Skeletal muscle satellite cell (primary cell): ENCODE measurements around the gene CREBRF. TPM values are rescaled to one million over a fixed set of nuclear protein-coding genes. Genes with fewer than 3 reads are reported as not detected.
"Not testable (repeated sequence)": the region's sequence is repeated elsewhere in the genome, so short reads cannot be mapped to it uniquely, and the experiment has no call there.

Experiments used
- H3K27me3 ChIP-seq: 2 replicates; pipeline ENCODE4 v1.7.0; 2013; ENCODE audit warnings: low read length; ENCODE audit not compliant: control insufficient read depth, insufficient read depth
- H3K36me3 ChIP-seq: 2 replicates; pipeline ENCODE4 v1.7.0; 2013; ENCODE audit warnings: mild to moderate bottlenecking, control low read depth, low read length; ENCODE audit not compliant: insufficient read depth
- H3K4me1 ChIP-seq: 2 replicates; pipeline ENCODE4 v1.7.0; 2013; ENCODE audit warnings: low read length; ENCODE audit not compliant: control insufficient read depth, insufficient read depth
- H3K4me2 ChIP-seq: 2 replicates; pipeline ENCODE4 v1.7.0; 2013; ENCODE audit warnings: mild to moderate bottlenecking, low read length
- H3K4me3 ChIP-seq: 2 replicates; pipeline ENCODE4 v1.7.0; 2013; ENCODE audit warnings: low read length
- H3K9ac ChIP-seq: 2 replicates; pipeline ENCODE4 v1.7.0; 2013; ENCODE audit warnings: mild to moderate bottlenecking, low read depth, low read length, moderate library complexity
- H3K9me3 ChIP-seq: replicated peaks from 2 replicates; pipeline ENCODE4 v1.7.0; 2013; ENCODE audit warnings: mild to moderate bottlenecking, control low read depth, low read length
- total RNA-seq: library from RNA; depleted of rRNA; stranded (reverse); fragments of >200 nt; gene quantifications from 2 replicates; pipeline ENCODE4 v1.2.3, GENCODE V29; 2012; rRNA removed

CREBRF gene, protein sequence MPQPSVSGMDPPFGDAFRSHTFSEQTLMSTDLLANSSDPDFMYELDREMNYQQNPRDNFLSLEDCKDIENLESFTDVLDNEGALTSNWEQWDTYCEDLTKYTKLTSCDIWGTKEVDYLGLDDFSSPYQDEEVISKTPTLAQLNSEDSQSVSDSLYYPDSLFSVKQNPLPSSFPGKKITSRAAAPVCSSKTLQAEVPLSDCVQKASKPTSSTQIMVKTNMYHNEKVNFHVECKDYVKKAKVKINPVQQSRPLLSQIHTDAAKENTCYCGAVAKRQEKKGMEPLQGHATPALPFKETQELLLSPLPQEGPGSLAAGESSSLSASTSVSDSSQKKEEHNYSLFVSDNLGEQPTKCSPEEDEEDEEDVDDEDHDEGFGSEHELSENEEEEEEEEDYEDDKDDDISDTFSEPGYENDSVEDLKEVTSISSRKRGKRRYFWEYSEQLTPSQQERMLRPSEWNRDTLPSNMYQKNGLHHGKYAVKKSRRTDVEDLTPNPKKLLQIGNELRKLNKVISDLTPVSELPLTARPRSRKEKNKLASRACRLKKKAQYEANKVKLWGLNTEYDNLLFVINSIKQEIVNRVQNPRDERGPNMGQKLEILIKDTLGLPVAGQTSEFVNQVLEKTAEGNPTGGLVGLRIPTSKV
- total RNA-seq, result 6.1 and 8.1 TPM in 2 replicates

DNA sequence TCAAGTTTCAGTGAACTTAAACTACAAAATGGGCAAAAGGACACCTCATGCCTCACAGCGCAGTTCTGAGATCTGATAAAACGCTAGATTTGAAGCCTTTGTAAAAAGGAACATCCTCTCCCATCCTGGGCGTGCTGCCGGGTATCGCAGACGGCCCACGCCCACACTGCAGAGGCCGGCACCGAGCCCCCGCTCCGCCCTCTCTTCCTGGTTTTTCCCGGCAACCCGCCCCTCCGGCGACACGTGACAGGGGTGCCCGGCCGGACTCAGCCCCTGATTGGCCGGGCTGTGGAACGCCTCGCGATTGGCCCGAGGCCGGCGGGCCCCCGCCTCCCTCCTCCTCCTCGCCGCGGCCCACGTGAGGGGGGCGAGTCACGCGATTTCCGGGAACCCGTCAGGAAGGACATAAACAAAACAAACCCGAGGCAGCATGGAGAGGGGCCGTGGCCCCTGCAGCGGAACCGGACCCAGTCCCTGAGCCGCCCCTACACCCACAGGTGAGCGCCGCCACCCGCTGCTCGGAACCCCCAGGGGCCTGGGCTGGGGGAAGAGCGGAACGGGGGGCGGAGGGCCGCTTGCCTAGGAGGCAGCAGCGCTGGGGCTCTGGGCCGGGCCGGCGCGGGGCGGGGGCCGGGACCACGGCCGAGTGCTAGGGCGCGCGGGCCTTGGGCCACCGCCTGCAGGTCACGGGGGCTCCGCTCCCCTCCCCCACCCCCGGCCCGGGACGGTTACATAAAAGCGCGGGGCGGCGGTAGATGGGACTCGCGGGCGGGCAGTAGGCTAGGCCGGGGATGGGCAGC, at the start of gene CREBRF:
Gene CREBRF (plus strand): TSS at position 370 of the 800 bp plus-strand sequence. CDS start 24,424 bp downstream, outside the sequence.
- Histone ChIP-seq H3K4me3 (peak within 1 kb of the TSS; percentile 92), H3K36me3 (peaks cover 5% of the 10 kb centered on the region), H3K27me3 (no peaks in the 10 kb centered on the region), H3K9ac (peak within 1 kb of the TSS; percentile 96), H3K9me3 (no peaks in the 10 kb centered on the region), H3K4me1 (peaks cover 37% of the 10 kb centered on the region), H3K4me2 (peak within 1 kb of the TSS; percentile 96)

DNA sequence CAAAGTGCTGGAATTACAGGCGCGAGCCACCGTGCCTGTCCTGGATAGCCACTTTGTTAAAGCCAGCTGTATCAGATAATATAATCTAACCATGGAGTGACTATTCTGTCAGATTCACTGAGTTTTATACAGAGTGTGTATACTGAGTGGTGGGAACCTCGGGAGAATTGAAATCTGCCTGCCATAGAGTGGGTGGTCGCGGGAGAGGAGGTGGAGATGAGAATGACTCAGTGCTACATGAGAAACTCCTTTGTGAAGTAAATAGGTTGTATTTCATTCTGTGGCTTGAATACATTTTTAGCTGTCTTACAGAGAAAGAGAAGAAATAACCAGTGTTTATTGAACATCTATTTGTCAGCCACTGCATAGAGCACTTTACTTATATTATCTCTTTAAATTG, 46.1 kb upstream of the CREBRF start:
- H3K4me2 ChIP-seq, result no peak overlapping the region
- no peaks in the 10 kb centered on the region for H3K27me3 ChIP-seq
- H3K9ac ChIP-seq, result no peak overlapping the region
- H3K4me3 ChIP-seq, result no peak overlapping the region
- H3K4me1 ChIP-seq, result no peaks in the 10 kb centered on the region
- H3K36me3 ChIP-seq, result no peaks in the 10 kb centered on the region
- no peaks in the 10 kb centered on the region for H3K9me3 ChIP-seq

DNA sequence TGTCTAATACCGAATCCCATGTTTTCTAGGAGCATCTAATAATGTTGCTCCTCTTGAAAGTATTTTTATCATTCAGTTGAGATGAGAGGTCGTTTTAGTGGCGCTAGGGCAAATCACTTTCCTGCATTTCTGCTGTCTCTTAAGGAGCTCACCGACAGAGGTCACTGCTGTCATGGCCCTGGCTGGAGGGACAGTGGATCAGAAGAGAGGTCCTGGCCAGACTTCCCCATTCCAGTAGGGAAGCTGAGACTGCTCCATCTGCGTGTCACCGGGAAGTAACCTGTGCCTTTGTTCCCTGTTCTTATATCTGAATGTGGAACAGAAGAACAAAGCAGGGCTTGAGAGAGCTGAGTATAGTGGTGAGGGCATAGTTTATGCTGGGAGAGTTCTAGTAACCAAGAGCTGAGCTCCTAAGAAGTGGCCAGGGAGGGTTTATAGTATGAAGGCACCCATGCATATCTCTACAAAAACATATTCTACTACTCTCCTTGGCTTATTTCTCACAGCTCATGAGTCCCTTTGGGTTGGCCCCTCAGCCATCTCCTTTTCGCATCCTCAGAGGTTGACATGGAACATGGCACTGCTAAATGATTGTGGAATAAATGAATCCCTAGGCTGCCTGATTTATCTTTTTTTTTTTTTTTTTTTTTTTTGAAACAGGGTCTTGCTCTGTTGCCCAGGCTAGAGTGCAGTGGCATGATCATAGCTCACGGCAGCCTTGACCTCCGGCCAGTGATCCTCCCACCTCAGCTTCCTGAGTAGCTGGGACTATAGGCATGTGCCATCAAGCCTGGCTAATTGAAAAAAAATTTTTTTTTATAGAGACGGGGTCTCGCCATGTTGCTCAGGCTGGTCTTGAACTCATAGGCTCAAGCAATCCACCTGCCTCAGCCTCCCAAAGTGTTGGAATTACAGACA, 45.3 kb upstream of the CREBRF start:
- Histone ChIP-seq H3K4me3 (no peak overlapping the region), H3K4me2 (no peak overlapping the region), H3K36me3 (no peaks in the 10 kb centered on the region), H3K4me1 (peaks cover 1% of the 10 kb centered on the region), H3K27me3 (no peaks in the 10 kb centered on the region), H3K9me3 (no peaks in the 10 kb centered on the region), H3K9ac (no peak overlapping the region)

DNA sequence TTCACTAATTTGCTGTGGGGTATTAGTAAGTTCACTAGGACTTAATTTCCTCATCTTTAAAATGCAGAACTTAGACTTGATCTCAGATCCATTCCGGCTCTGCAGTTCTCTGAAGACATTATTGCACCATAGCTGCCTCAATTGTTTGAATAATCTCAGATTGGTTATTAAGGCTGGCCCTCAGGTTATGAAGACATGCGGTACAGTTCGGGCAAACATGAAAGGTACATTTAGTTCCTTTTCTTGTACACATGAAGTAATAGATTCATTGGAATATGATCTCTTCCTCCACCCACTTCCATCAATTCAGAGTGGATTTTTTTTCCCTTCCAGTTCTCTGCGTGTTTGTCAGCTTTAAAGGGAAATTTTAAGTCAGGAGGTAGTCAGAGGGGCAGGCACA, 44.6 kb upstream of the CREBRF start:
- Histone ChIP-seq H3K27me3 (no peaks in the 10 kb centered on the region), H3K4me1 (peaks cover 9% of the 10 kb centered on the region), H3K4me2 (no peak overlapping the region), H3K9ac (no peak overlapping the region), H3K4me3 (no peak overlapping the region), H3K36me3 (no peaks in the 10 kb centered on the region), H3K9me3 (no peaks in the 10 kb centered on the region)

DNA sequence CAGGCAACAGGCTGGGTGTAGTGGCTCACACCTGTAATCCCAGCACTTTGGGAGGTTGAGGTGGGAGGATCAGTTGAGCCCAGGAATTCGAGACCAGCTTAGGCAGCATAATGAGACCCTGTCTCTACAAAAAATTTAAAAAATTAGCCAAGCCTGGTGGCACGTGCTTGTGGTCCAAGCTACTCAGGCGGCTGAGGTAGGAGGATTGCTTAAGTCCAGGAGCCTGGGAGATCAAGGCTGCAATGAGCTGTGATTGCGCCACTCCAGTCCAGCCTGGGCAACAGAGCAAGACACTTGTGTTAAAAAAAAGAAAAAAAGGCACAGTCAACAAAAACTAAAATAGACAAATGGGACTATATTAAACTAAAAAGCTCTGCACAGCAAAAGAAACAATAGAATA, 43.3 kb upstream of the CREBRF start:
- H3K9ac ChIP-seq, result no peak overlapping the region
- H3K27me3 ChIP-seq, result no peaks in the 10 kb centered on the region
- H3K4me3 ChIP-seq, result no peak overlapping the region
- H3K4me1 ChIP-seq, result peaks cover 14% of the 10 kb centered on the region
- H3K4me2 ChIP-seq, result no peak overlapping the region
- no peaks in the 10 kb centered on the region for H3K36me3 ChIP-seq
- H3K9me3 ChIP-seq, result no peaks in the 10 kb centered on the region

DNA sequence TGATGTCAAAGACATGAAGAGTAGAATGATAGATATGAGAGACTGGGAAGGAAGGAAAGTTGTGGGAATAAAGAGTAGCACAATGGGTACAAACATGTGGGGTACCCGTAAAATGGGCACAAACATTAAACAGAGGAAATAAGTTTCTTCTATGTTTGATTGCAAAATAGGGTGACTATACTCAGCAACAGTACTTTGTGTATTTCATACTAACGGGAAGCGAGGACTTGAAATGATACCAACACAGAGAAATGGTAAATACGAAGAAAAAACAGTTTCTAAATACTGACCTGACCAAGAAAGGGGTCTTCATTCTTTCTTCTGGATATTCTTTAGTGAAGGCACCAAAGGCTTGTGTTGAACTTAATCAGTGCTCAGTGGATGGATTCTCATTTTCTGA, 41.5 kb upstream of the CREBRF start:
- no peaks in the 10 kb centered on the region for H3K9me3 ChIP-seq
- H3K36me3 ChIP-seq, result no peaks in the 10 kb centered on the region
- H3K9ac ChIP-seq, result no peak overlapping the region
- H3K4me1 ChIP-seq, result peaks cover 14% of the 10 kb centered on the region
- no peaks in the 10 kb centered on the region for H3K27me3 ChIP-seq
- no peak overlapping the region for H3K4me2 ChIP-seq
- H3K4me3 ChIP-seq, result no peak overlapping the region

DNA sequence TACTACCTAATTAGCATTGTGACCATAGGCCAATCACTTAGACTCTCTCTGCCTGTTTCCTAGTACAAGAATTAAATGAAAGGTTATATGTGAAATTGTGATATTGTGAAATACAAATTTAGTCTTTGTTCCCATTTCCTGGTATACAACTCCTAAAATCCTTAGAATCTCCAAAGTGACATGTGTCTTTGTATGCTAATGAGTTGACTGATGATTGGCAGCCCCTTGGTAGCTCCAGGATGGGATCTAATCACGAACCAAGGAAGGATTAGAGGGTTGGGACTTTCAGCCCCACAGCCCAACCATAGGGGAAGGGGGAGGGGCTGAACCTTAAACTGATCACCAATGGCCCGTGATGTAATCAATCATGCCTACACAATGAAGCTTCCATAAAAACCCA, 41.0 kb upstream of the CREBRF start:
- H3K4me3 ChIP-seq, result no peak overlapping the region
- peaks cover under 1% of the 10 kb centered on the region for H3K36me3 ChIP-seq
- H3K9me3 ChIP-seq, result no peaks in the 10 kb centered on the region
- no peaks in the 10 kb centered on the region for H3K27me3 ChIP-seq
- H3K4me2 ChIP-seq, result no peak overlapping the region
- H3K9ac ChIP-seq, result no peak overlapping the region
- H3K4me1 ChIP-seq, result peaks cover 14% of the 10 kb centered on the region

DNA sequence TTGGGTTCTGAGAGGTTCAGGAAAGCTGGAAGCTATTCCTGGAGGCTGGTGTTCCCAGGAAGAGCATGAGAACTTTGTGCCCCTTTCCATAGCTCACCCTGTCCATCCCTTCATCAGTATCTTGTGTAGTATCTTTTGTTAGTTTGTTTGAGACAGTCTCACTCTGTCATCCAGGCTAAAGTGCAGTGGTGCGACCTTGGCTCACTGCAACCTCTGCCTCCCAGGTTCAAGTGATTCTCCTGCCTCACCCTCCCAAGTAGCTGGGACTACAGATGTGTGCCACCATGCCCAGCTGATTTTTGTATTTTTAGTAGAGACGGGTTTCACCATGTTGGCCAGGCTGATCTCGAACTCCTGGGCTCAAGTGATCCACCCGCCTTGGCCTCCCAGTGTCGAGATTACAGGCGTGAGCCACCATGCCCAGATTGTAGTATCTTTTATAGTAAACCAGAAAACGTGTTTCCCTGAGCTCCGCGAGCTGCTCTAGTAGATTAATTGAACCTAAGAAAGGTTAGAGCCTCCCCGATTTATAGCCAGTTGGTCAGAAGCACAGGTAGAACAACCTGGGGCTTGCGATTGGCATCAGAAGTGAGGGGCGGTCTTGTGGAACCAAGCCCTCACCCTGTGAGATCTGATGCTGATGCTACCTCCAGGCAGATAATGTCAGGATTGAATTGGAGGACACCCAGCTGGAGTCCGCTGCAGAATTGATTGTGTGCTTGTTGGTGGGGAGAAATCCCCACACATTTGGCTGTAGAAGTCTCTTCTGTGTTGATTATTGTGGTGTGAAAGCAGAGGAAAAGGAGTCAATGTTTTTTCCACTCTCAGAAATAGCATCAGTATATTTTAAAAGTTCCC, 40.3 kb upstream of the CREBRF start:
- H3K9me3 ChIP-seq, result no peaks in the 10 kb centered on the region
- no peaks in the 10 kb centered on the region for H3K27me3 ChIP-seq
- no peak overlapping the region for H3K4me3 ChIP-seq
- peaks cover 14% of the 10 kb centered on the region for H3K4me1 ChIP-seq
- H3K9ac ChIP-seq, result peak overlapping the region; percentile 4
- H3K4me2 ChIP-seq, result peak overlapping the region; percentile 30
- peaks cover 7% of the 10 kb centered on the region for H3K36me3 ChIP-seq

DNA sequence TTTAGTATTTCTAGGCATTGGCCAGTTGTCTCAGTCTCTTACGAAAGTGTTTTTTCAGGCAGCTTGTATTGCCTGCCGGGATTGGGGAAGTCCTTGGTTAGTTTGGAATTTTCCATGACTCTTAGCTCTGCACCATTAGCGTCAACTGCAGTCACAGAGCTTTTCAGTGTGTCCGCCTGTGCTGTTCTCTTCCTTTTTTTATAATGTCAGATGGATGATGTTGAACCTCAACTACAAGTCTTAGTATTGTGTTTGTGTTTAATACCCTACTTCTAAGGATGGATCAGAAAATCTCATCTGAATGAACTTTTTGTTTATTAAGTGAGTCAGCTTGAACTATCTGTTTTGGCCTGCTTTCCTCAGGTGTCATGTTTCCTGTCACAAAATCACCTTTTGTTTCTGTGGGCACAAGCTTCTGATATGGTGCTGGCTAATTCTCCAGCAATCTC, 39.5 kb upstream of the CREBRF start:
- Histone ChIP-seq H3K36me3 (peaks cover 8% of the 10 kb centered on the region), H3K4me2 (peak overlapping the region; percentile 30), H3K4me3 (no peak overlapping the region), H3K9me3 (no peaks in the 10 kb centered on the region), H3K27me3 (no peaks in the 10 kb centered on the region), H3K9ac (peak overlapping the region; percentile 4), H3K4me1 (peaks cover 14% of the 10 kb centered on the region)

DNA sequence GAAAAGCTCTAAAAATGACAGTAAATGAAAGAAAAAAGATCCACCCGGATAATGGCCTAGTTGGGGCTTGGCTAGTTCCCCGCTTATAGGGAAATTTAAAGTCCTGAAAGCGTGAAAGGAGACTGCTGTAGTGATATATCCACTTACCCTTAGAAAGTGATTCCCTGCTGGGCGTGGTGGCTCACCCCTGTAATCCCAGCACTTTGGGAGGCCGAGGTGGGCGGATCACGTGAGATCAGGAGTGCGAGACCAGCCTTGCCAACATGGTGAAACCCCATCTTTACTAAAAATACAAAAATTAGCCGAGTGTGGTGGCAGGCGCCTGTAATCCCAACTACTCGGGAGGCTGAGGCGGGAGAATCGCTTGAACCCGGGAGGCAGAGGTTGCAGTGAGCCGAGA, 39.1 kb upstream of the CREBRF start:
- Histone ChIP-seq H3K4me2 (peak overlapping the region; percentile 30), H3K9ac (peak overlapping the region; percentile 4), H3K4me1 (peaks cover 14% of the 10 kb centered on the region)
- not testable (repeated sequence) for H3K4me3 ChIP-seq, H3K36me3 ChIP-seq, H3K27me3 ChIP-seq, H3K9me3 ChIP-seq
